NCI-H2029 treated with DMSO at 0.1 percent for 48 hours (cell line): ENCODE measurements around the gene RBFOX2.

Source experiments
- DNase-seq: peaks from one replicate; lab custom pipeline; 2025; lab: John Stamatoyannopoulos, UW

RBFOX2 gene

DNA sequence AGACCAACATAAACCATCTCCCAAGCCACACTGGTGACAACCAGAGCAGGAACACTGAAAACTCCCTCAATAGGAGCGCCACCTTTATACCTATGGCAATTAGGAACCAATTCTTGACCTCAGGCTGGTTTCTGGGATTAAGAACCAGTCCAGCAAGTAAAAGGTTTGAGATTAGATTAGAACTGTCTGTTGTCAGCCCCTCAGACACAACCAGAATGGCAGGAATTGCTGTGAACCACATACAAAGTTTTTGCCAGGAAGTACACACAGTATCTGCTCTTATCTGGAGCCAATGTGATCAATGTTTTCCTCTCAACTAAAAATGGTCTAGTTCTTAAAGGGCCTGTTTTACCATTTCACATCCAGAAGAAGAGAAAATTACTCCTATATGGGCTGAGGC is 55.2 kb downstream of the RBFOX2 start:
- no peak for DNase-seq

DNA sequence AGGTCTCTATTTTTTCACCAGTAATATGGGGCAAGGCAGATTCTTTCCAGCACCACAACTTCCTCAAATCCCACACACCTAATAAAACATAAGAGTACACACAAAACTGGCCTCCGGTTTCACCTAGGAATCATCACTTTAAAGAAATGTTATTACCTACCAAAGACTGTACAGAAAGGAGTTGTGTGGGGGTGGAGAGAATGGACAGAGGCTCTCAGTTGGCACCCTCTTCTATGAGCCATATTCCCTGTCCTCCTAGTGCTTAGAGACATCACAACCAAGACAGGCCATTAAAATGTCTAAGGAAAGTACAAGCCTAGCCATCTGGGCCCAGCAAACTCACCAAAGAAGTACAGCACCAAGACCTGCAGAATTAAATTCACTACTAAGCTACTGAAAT is 56.1 kb downstream of the RBFOX2 start:
- no peak for DNase-seq

DNA sequence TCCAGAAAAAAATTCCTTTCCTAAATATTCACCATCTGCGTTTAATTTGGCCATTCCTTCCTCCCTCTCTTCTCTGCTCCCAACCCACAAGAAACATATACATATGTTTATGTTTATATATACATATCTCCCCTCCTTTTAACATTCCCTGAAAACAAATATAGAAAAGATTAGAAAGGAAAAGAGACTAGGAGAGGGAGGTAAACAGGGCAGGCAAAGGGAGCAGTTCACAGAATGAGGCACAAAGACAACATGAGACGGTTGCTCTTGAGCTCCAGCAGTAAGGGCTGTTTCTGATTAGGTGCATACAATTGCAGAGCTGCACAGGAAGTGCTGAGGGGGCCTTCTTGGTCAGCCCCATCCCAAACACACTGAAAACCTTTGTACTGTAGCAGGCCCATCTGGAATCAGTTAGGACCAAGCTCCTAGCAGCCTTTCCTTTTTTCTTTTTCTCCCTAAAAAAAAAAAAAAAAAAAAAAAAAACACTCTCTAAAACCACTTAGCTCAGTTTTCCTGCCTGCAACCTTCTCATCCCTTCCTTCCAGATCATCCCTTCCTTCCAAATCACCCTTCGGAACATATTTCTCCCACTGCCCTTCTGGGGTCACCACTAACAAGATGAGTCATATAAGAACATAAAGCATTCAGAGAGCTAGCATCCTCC is 57.0 kb downstream of the RBFOX2 start:
- peak; percentile 70 for DNase-seq

DNA sequence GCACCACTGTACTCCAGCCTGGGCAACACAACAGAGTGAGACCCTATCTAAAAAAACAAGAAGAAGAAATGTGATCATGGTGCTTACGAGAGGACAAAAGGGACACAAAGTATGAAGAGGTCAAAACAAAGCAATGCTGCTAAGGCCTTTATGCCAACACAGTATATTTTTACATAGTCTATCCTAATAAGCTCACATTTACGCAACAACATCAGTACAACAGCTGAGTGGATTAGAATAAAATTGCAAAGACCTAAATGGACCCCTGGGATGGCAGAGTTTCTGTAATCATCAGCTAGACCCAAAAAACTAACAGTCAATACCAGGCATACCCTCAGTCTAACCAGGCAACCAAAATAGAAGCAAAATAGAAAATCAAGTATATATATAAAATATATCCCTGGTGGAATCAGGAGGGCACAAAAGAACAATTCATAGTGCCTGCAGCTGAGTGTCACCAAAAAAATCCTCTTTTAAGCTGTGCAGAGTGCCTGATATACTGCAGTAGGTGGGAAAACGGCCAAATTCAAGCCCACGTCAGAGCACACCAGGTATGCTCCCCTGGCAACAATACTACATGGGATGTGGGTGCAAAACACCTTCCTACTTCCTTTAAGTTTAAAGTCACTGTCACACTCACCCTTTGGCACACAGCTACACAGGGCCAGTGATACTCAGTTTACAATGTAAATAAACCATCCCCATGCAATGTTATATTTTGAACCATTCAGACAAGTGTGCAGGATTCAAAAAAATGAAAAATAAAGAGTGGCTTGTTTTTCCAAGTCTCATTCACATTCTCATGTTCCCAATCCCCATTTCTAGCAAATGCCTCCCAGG is 57.8 kb downstream of the RBFOX2 start:
- peak; percentile 36 for DNase-seq

- DNase-seq = no peak
These were observed 61.6 kb downstream of the RBFOX2 start for GRCh38 chr22:35967046-35967397.

DNA sequence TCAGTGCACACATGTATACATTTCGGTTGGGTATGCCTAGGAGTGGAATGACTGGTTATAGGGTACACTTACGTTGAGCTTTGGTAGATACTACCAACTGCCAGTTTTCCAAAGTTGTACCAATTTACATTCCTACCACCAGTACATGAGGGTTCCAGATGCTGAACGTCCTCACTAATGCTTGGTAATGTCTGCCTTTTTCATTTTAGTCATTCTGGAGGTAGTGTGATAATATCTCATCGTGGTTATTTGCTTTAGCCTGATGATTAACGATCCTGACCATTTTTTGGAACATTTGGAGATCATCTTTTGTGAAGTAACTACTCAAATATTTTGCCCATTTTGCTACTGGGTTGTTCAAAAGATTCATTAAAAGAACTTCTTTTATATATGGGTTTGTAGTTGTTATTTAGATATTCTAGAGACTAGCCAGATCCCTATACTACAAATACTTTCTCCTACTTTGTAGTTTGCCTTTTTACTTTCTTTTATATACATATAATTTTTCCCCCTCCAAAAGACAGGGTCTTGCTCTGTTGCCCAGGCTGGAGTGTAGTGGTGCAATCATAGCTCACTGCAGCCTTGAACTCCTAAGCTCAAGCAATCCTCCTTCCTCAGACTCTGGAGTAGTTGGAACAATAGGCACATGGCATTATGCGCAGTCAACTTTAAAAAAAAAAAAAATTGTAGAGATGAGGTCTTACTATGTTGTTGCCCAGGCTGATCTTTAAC is 62.1 kb downstream of the RBFOX2 start:
- DNase-seq = no peak

DNA sequence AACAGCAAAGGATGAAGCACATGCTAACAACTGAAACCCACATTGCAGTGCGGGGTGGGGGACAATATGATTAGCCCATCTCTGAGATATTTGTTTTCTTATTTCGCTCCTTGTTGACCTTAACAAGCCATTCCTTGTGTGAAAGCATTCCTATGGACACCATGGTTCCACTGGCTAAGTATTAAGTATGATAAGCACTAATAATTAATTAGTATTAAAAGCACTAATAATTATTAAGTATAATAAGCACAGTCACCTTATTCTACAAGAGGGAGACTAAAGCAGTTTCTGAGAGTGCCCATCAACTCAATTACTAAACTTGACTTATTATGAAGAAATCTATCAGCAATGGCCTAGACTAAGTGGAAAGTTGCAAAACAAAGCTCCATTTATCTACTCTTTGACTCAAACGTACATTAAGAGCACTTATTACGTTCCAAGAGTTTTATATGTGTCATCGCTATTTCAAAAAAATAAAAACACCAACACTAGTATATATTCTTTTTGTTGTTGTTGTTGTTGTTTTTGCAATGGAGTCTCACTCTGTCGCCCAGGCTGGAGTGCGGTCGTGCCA is 65.3 kb downstream of the RBFOX2 start:
- no peak for DNase-seq

DNA sequence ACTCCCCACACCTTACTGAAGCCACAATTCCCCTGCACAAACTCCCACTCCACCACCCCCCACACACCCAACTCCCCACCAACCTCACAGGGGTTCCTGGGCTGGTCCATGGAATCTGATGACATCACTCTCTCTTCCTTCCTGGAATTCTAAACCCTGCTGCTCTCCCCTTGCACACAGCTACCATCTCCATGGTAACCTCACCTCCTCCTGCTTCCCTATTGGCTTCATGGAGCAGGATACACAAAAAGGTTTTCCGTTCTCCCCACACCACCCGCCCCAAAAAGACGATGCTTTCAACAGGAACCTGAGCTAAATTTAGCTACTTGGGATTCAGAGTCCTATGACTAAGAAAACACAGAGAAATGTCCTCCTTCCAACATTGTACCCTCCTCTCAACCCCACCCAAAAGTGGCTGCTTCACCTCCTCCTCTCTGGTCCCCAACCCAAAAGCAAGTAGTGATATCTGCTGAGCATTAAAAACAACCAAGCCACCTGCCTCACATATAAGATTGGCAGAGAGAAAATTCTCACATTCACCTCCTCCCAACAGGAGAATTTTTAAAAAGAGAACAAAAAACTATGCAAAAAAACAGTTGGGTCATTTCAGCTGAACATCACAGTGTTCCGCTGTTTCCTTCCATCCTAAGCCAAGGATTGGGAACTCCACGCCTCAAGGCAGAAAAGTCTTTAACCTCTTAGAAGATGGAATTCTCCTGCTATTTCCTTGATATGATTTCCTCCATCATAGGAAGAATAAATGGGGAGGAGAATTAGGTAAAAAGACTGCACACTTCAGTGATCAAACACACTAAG is 66.9 kb downstream of the RBFOX2 start:
- no peak for DNase-seq

DNA sequence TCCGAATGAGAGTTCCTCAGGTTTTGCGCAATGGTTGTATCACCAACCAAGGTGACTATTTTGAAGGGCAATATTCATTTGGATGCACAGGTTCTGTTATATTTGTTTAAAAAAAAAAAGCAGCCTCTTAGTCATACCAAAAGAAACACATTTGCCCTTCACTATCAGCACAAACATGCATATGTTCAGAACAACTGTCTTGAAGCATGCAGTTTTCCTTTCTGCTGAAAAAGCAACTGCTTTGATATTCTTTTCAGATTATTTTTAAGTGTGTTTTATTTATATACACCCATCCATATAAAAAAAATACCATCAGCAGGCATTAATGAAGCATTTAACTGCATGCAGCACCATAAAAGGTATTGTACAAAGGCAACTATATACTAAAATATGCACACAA is 67.8 kb downstream of the RBFOX2 start:
- DNase-seq = no peak

GRCh38 chr22:35959121-35959800 is 69.4 kb downstream of the RBFOX2 start:
- no peak for DNase-seq

- DNase-seq = no peak
These were observed 70.3 kb downstream of the RBFOX2 start for GRCh38 chr22:35958334-35958733.

GRCh38 chr22:35957589-35957988 is 71.0 kb downstream of the RBFOX2 start:
- no peak for DNase-seq

- no peak for DNase-seq
These were observed 71.8 kb downstream of the RBFOX2 start for GRCh38 chr22:35956850-35957249.

GRCh38 chr22:35955546-35955945 is 73.1 kb downstream of the RBFOX2 start:
- no peak for DNase-seq

DNA sequence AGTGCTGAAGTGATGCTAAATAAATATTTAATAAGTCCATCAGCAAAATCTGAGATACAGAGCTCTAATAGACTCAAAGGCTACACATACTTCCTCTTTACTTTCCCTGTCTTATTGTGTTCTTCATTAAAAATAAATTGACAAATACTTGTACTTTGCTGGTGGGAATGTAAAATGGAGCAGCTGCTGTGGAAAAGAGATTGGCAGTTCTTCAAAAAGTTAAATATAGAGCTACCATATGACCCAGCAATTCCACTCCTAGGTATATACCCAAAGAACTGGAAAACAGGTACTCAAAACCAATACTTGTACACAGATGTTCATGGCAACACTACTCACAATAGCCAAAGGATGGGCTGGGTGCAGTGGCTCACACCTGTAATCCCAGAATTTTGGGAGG is 76.0 kb downstream of the RBFOX2 start:
- no peak for DNase-seq

GRCh38 chr22:35950262-35950661 is 78.4 kb downstream of the RBFOX2 start:
- peak; percentile 17 for DNase-seq

DNA sequence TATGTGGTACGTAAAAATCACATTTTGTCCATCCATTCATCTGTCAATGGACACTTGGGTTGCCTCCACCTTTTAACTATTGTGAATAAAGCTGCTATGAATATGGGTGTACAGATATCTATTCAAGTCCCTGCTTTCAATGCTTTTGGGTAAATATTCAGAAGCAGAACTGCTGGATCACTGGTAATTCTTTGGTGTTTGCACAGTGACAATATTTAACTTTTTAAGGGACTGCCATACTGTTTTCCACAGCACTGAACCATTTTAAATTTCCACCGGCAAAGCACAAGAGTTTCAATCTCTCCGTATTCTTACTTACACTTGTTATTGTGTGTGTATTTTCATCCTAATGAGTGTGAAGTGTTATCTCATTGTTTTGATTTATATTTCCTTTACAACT is 79.4 kb downstream of the RBFOX2 start:
- DNase-seq = no peak

- DNase-seq = no peak
These were observed 80.7 kb downstream of the RBFOX2 start for GRCh38 chr22:35947794-35948425.

DNA sequence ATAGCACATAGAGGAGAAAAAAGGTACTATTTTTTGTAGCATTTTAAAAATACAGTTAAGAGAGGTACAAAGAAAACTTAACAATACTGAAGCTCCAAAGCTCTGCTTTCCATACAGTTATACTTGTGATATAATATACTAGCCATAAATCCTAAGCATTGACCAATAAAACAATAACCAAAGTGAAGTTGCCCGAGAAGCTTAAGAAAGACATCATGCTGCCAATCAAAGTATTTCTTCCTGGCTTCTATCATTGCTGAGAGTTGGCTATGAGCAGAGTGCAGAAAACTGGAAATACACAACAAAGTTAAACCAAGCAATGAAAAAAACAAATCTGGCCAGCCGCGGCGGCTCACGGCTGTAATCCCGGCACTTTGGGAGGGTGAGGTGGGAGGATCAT is 84.2 kb downstream of the RBFOX2 start:
- no peak for DNase-seq

DNA sequence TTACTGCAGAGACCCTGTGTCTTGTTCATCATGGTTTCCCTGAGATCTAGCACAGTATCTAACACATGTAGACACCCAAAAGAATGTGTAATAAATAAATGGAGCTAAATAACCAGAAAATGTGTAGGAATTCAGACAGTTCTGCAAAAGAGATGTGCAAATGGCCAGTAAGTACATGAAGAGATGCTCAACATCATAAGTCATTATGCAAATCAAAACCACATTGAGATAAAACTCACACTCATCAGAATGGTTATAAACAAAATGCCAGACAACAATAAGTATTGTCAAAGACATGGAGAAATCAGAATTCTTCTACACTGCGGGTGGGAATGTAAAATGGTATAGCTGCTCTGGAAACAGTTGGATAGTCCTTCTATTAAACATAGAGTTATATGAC is 88.5 kb downstream of the RBFOX2 start:
- DNase-seq = no peak

DNA sequence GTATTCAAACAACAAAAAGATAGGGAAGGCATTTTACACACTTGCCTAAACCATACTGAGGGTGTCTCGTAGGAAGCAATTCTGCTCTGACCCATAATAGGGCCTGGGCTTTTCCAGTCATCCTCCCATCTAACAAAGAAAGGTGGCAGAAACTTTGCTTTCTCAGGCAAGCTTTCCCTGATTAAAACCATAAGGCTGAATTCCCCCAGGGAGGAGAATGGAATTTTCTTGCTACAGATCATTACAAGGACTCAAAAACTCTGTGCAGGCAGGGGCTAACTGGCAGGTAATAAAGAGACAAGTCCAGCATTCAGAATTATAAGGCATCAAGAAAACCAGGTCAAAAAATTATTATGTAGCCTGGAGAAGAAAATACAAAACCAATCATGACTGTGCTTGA is 90.4 kb downstream of the RBFOX2 start:
- no peak for DNase-seq
